HG03565 (cell line): ENCODE data around the gene PCDHA10.
"Not testable (repeated sequence)": the region's sequence is repeated elsewhere in the genome, so short reads cannot be mapped to it uniquely, and the experiment has no call there.

Experiments used
- ATAC-seq: cut with Tn5 transposase; IDR thresholded peaks from one replicate; pipeline ENCODE4 v1.9.1; 2021; ENCODE audit warnings: mild to moderate bottlenecking, moderate library complexity; ENCODE audit not compliant: unreplicated experiment

The PCDHA10 gene

GRCh38 chr5:140842798-140843733 is 12.6 kb upstream of the PCDHA10 start:
- ATAC-seq = no peak

GRCh38 chr5:140848139-140849102 is 7.3 kb upstream of the PCDHA10 start, which contains the start of gene PCDHA9:
PCDHA9 (plus strand) TSS chr5:140848382; CDS start chr5:140848496, 114 bp downstream.
- ATAC-seq = not testable (repeated sequence)

- ATAC-seq = not testable (repeated sequence)
These were observed 5.7 kb upstream of the PCDHA10 start for GRCh38 chr5:140849831-140850634.

- no peak for ATAC-seq
These were observed 1.7 kb downstream of the PCDHA10 start for GRCh38 chr5:140857177-140857986.

- ATAC-seq = no peak
These were observed 2.2 kb downstream of the PCDHA10 start for GRCh38 chr5:140857987-140858240.

- no peak for ATAC-seq
These were observed 7.0 kb downstream of the PCDHA10 start for GRCh38 chr5:140862441-140863295.

GRCh38 chr5:140868721-140869554 is 13.2 kb downstream of the PCDHA10 start, which contains the start of gene PCDHA11:
PCDHA11 (plus strand) TSS chr5:140868957; CDS start chr5:140869104, 147 bp downstream.
- ATAC-seq = no peak

GRCh38 chr5:140869555-140869886 is 13.8 kb downstream of the PCDHA10 start:
- no peak for ATAC-seq

- no peak for ATAC-seq
These were observed 14.8 kb downstream of the PCDHA10 start for GRCh38 chr5:140870221-140871201.

GRCh38 chr5:140875085-140876065 is 19.7 kb downstream of the PCDHA10 start, which contains the start of gene PCDHA12:
PCDHA12 (plus strand) TSS chr5:140875308; CDS start chr5:140875473, 165 bp downstream.
- no peak for ATAC-seq

- ATAC-seq = not testable (repeated sequence)
These were observed 21.0 kb downstream of the PCDHA10 start for GRCh38 chr5:140876541-140877261.

GRCh38 chr5:140877262-140877581 is 21.5 kb downstream of the PCDHA10 start:
- ATAC-seq = no peak

- ATAC-seq = no peak
These were observed 26.3 kb downstream of the PCDHA10 start, which contains the start of gene PCDHA13 for GRCh38 chr5:140881889-140882590. PCDHA13 (plus strand) TSS chr5:140882124; CDS start chr5:140882269, 145 bp downstream.

- no peak for ATAC-seq
These were observed 26.8 kb downstream of the PCDHA10 start for GRCh38 chr5:140882591-140882899.

GRCh38 chr5:140883373-140883772 is 27.7 kb downstream of the PCDHA10 start:
- no peak for ATAC-seq
